Hematopoietic multipotent progenitor cell treated with erythropoietin and hydrocortisone succinate and interleukin-3 and kit ligand, for 15 days (in vitro differentiated cells): ENCODE results near the gene SEC14L2.
A peak's percentile ranks its signal among the peaks of the same experiment; 100 is the strongest.
"Not testable (repeated sequence)": the region's sequence is repeated elsewhere in the genome, so short reads cannot be mapped to it uniquely, and the experiment has no call there.

ENCODE experiments used
- DNase-seq: peaks from one replicate; pipeline ENCODE4 v3.0.0-alpha.2; 2015; ENCODE audit warnings: low spot score

Gene SEC14L2

DNA sequence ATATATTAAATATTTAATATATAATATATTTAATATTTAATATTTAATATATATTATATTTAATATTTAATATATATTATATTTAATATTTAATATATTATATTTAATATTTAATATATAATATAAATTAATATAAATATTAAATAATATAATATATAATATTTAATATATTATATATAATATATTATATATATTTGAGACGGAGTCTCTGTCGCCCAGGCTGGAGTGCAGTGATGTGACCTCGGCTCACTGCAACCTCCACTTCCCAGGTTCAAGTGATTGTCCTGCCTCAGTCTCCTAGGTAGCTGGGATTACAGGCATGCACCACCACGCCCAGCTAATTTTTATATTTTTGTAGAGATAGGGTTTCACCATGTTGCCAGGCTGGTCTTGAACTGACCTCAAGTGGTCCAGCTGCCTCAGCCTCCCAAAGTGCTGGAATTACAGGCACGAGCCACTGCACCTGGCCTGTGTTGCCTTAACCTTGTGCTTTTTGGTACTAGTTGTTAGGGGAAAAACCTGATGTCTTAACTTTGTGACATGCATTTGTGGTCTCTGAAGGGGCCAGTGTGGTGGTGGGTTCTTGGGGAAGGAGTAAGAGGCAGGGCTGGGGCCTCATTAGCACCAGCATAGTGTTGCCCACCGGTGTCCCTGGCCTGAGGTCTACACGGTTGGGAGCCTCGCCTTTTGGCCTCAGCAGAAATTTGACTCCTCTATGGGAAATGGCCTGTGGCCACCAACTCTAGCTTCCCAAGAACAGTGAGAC lies 58.4 kb downstream of the SEC14L2 start:
- no peak for DNase-seq

DNA sequence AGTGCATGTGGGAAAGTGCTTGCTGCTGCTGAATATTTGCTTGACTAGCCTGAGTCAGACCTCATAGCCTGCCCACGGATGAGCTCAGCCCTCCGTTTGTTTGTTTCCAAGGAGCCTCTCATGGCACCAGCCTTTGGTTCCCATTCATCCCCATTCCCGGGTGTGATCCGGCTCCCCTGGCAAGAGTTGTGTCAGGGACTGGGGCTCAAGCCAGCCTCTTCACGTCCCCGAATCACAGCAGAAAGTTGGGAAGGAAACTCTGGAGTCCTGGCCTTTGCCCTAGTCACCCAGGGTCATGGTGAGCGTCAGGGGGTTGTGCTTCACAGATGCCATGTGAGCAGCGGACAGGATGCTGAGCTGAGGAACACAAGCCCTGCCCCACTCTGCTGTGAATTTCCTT lies 61.2 kb downstream of the SEC14L2 start:
- no peak for DNase-seq

DNA sequence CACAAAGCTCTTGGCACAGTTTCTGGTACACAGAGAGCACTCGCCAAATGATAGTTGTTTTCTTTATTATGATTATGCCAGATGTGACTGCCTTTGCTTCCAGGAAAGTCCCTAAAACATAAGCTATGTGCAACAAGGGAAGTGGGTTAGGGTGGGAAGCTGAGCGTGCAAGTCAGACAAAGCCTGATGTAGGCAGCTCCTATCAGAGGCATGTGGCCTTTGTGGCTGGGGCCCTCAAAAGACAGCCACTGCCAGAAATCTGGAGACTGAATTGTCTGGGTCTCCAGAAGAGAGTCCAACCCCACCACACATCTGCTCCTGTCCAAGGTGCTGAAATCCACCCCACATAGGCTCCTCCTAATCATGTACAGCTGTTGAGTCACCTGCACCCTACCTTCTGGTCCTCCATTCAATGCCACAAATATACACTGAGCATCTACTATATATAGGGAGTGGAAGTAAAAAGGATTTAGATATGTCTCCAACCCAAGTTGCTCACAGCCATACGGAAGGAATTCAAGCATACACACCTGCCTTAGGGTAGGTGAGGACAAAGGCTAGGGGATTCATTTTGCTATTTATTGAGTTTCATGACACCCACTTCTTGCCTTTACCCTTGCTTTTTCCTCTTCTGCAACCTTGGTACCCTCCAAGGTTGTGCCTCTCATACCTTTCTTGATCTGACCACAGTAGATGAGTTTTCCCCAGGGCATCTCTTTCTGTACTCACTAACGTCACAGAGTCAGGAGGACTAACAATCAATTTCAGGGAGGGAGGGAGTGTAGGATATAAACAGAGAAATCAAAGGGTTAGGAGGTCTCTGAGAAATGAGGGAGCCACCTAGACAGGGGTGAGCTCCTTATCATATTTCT lies 62.6 kb downstream of the SEC14L2 start:
- peak; percentile 19 for DNase-seq

DNA sequence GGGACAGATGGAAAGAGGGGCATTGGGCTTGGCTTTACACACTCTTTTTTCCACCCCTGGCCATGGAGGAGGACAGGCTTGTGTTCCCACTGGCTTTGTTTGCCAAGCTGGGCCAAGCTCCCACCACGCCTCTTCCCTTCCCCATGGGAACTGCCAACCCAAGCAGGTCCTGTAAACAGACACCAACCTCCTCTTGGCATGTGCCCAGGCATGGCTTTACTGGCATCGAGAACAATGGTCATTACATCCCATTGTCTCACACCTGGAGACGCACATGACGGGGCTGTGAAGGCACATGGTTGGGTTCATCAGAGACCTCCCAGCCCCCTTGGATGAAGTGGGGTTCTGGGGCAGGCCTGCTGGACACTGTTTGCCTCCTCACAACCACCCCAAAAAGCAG lies 63.3 kb downstream of the SEC14L2 start:
- no peak for DNase-seq

DNA sequence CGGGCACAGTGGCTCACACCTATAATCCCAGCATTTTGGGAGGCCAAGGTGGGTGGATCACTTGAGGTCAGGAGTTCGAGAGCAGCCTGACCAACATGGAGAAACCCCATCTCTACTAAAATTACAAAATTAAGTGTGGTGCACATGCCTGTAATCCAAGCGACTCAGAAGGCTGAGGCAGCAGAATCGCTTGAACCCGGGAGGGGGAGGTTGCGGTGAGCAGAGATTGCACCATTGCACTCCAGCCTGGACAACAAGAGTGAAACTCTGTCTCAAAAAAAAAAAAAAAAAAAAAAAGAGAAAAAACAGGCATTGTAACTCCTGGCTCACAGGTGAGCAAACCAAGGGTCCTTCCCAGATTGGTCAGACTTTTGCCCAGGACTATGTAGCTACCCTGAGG lies 63.7 kb downstream of the SEC14L2 start:
- not testable (repeated sequence) for DNase-seq

- DNase-seq = no peak
Measured at GRCh38 chr22:30469165-30469564, 72.3 kb downstream of the SEC14L2 start.

DNA sequence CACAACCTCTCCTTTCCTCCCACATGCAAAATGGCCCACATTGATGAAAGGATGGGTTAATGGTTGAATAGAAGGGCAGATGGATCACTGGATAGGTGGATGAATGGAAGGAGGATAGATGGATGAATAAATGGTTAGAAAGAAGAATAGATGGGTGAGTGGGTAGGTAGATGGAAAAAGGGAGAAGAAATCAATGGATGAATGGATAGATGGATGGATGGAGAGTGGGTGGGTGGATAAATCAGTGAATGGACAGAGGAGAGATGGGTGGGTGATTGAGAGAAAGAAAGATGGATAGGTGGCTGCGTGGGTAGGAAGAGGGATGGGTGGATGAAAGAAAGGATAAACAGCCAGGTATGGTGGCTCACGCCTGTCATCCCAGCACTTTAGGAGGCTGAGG lies 73.8 kb downstream of the SEC14L2 start:
- DNase-seq = no peak

DNA sequence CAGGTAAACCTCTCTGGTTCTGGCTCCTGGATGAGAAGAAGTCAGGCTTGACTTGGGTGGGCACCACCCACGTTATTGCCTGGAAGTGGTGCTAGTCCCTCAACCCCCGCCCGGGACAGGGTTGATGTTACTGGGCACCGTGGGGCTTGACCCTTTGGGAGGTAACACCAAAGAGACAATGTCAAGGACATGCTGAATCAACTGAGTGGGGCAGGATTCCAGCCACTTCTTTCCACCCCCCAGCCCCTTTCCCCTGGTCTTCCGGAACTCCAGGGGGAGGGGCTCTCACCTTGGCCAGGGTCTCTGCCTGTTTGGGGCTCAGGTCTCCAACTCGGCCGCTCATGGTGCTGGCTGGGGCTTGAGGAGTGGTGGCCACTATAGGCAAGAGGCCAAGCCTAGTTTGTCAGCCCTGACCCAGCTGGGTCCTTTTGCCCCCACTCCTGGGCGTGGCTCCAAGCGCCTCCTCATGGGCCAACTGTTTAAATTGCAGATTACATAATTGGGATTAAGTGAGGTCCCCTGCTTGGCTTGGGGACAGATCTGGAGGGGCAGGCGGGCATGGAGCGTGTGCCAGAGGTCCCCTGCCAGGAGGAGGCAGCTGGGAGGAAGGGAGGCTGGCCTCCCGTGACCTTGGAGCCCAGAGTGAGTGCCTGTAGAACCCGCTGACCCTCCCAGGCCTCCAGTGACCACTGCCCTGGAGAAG lies 74.9 kb downstream of the SEC14L2 start, which contains the start of gene SEC14L3:
Gene SEC14L3, minus strand, starts transcription at position 402 of the 703 bp plus-strand sequence. Its CDS starts 59 bp downstream, at position 343.
- DNase-seq = no peak

- no peak for DNase-seq
Measured at GRCh38 chr22:30472994-30473720, 76.3 kb downstream of the SEC14L2 start.

DNA sequence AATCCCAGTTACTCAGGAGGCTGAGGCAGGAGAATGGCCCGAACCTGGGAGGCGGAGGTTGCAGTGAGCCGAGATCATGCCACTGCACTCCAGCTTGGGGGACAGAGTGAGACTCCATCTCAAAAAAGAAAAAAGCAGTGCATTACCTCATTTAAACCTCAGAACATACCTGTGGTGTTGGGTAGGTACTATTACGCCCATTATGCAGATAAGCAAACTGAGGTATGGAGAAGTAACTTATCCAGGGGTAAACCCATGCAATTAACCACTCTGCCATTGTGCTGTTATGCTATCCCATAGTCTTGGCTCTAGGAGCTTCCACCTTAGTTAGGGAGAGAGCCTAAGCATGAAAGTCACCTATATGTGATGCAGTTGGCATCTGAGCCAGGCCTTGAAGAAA lies 77.3 kb downstream of the SEC14L2 start:
- DNase-seq = no peak
